C4-2B (cell line): ENCODE results near the gene OR52I2.

Experiments
- CTCF ChIP-seq: fragments of 450-650 bp; conservative IDR thresholded peaks from 2 replicates; pipeline ENCODE4 v1.5.1; 2017; ENCODE audit warnings: mild to moderate bottlenecking
- ZFX ChIP-seq: fragments of 450-650 bp; IDR thresholded peaks from 2 replicates; pipeline ENCODE4 v1.6.1; 2017

GRCh38 chr11:4607781-4608666 lies 26.5 kb downstream of the OR52I2 start, which contains the start of gene TRIM68:
- TF ChIP-seq CTCF (no peak), ZFX (peak; percentile 81)
